GM12878 (cell line): ENCODE measurements around the gene ANKDD1B. TPM values are rescaled to one million over a fixed set of nuclear protein-coding genes. Genes with fewer than 3 reads are reported as not detected.
"Not testable (repeated sequence)": the region's sequence is repeated elsewhere in the genome, so short reads cannot be mapped to it uniquely, and the experiment has no call there.

Source experiments
- ATAC-seq: fragments of 200-7000 bp; cut with Tn5 transposase; 3 replicates; pipeline ENCODE4 v1.9.1; 2020; ENCODE audit warnings: mild to moderate bottlenecking, moderate library complexity
- BruUV-seq: library from RNA; stranded (reverse); fragments of 400-500 nt; replicated peaks from 2 replicates; lab custom pipeline; 2021; lab: Mats Ljungman, UMichigan
- CTCF ChIA-PET: fragments of 300-600 bp; sonication (Branson Sonifier 250); formaldehyde crosslinking; extraction: SDS; loops from one replicate; lab custom pipeline; 2021; ENCODE audit warnings: inconsistent platforms; lab: Yijun Ruan, JAX
- POLR2A ChIA-PET: fragments of 350-600 bp; formaldehyde crosslinking; extraction: SDS; loops from one replicate; lab custom pipeline; 2021; ENCODE audit warnings: inconsistent platforms; lab: Charles Lee
- RAD21 ChIA-PET: fragments of 300-600 bp; sonication (Branson Sonifier 250); formaldehyde crosslinking; loops from one replicate; lab custom pipeline; 2023; ENCODE audit warnings: antibody characterized with exemption; ENCODE audit not compliant: unreplicated experiment; lab: Charles Lee
- SMC1A ChIA-PET: fragments of 300-600 bp; sonication (Branson Sonifier 250); formaldehyde crosslinking; loops from one replicate; lab custom pipeline; 2023; ENCODE audit not compliant: unreplicated experiment, uncharacterized antibody; lab: Charles Lee
- DNase-seq: peaks from one replicate; pipeline ENCODE4 v3.0.0-alpha.2; 2011; ENCODE audit warnings: low read depth, low spot score
- FAIRE-seq: peaks from 3 replicates; lab custom pipeline; 2011; peaks lifted over from hg19 to GRCh38; lab: Jason Lieb, UNC
- H2AFZ ChIP-seq: 2 replicates; pipeline ENCODE4 v1.6.0; 2011; ENCODE audit warnings: low read depth, low read length, control low read depth; ENCODE audit not compliant: control insufficient read depth
- H3K27ac ChIP-seq: 2 replicates; pipeline ENCODE4 v1.5.1; 2011; ENCODE audit warnings: control low read depth; ENCODE audit not compliant: control insufficient read depth, insufficient read depth
- H3K27me3 ChIP-seq, 2 experiments: replicated peaks in 1 of 2; 2 replicates each; pipeline versions ENCODE4 v1.6.0 to v1.6.1; 2011; ENCODE audit warnings: low read length in 1 of 2; ENCODE audit not compliant: control insufficient read depth in 2 of 2, insufficient read depth in 2 of 2
- H3K36me3 ChIP-seq, 2 experiments: 2 replicates each; pipeline ENCODE4 v1.5.1; 2011; ENCODE audit warnings: low read length in 1 of 2; ENCODE audit not compliant: control insufficient read depth in 2 of 2, insufficient read depth in 2 of 2
- H3K4me1 ChIP-seq: 2 replicates; pipeline ENCODE4 v1.6.1; 2011; ENCODE audit warnings: mild to moderate bottlenecking, low read length, moderate library complexity, mixed read lengths; ENCODE audit not compliant: control insufficient read depth, insufficient read depth
- H3K4me2 ChIP-seq: 2 replicates; pipeline ENCODE4 v1.6.0; 2011; ENCODE audit warnings: control low read depth; ENCODE audit not compliant: control insufficient read depth, insufficient read depth
- H3K4me3 ChIP-seq: fragments of 200-600 bp; sonication (generic); 2 replicates; pipeline ENCODE4 v1.5.1; 2016
- H3K79me2 ChIP-seq: 2 replicates; pipeline ENCODE4 v1.6.0; 2011; ENCODE audit warnings: low read length; ENCODE audit not compliant: control insufficient read depth, insufficient read depth
- H3K9ac ChIP-seq: 2 replicates; pipeline ENCODE4 v1.8.0; 2011; ENCODE audit warnings: low read length, control low read depth, mixed read lengths; ENCODE audit not compliant: control insufficient read depth, insufficient read depth
- H3K9me3 ChIP-seq: replicated peaks from 3 replicates; pipeline ENCODE4 v1.5.1; 2011; ENCODE audit warnings: mild to moderate bottlenecking, low read length; ENCODE audit not compliant: control insufficient read depth, insufficient read depth
- H4K20me1 ChIP-seq: 2 replicates; pipeline ENCODE4 v1.6.0; 2011; ENCODE audit not compliant: control insufficient read depth, insufficient read depth
- BRCA1 ChIP-seq: IDR thresholded peaks from 2 replicates; pipeline ENCODE4 v1.6.1; 2011; ENCODE audit warnings: low read depth, low read length, improper control_type of control experiment
- CHD2 ChIP-seq: IDR thresholded peaks from 2 replicates; pipeline ENCODE4 v1.6.1; 2011; ENCODE audit warnings: low read depth, low read length, improper control_type of control experiment, borderline replicate concordance
- IKZF2 ChIP-seq, 2 experiments: fragments of 450-650 bp; IDR thresholded peaks; 2 replicates each; pipeline ENCODE4 v1.6.1; 2017; ENCODE audit warnings: mild to moderate bottlenecking in 2 of 2, moderate library complexity in 2 of 2
- PAX5 ChIP-seq: IDR thresholded peaks from 2 replicates; pipeline ENCODE4 v1.6.1; 2011; ENCODE audit warnings: low read depth, low read length, borderline replicate concordance
- RFX5 ChIP-seq: IDR thresholded peaks from 2 replicates; pipeline ENCODE4 v1.6.1; 2011; ENCODE audit warnings: low read depth, low read length, improper control_type of control experiment
- SRF ChIP-seq, 2 experiments: IDR thresholded peaks; 2 replicates each; pipeline ENCODE4 v1.6.1; 2011; ENCODE audit warnings: low read depth in 2 of 2, low read length in 2 of 2, mild to moderate bottlenecking in 1 of 2, moderate library complexity in 1 of 2
- USF2 ChIP-seq: IDR thresholded peaks from 2 replicates; pipeline ENCODE4 v1.6.1; 2011; ENCODE audit warnings: low read depth, low read length, improper control_type of control experiment, borderline replicate concordance
- ZBTB4 ChIP-seq: fragments of 450-650 bp; formaldehyde crosslinking; IDR thresholded peaks from 2 replicates; pipeline ENCODE4 v1.4.0; 2022; ENCODE audit warnings: mild to moderate bottlenecking, moderate library complexity
- WGBS: methylation state at CpG from one replicate; pipeline ENCODE4 v1.1.6; 2016; ENCODE audit warnings: low lambda C conversion rate; ENCODE audit not compliant: insufficient replicate concordance, insufficient coverage; ENCODE audit errors: missing lambda C conversion rate; 5-methylcytosine and 5-hydroxymethylcytosine counted together
- in situ Hi-C: fragments of 300-500 bp; cut with MboI; formaldehyde crosslinking; loops from 9 replicates; pipeline ENCODE4 v1.14.3; 2018; ENCODE audit warnings: mixed read lengths
- intact Hi-C: fragments of 100-400 bp; cut with micrococcal nuclease; formaldehyde crosslinking; loops from one replicate; pipeline ENCODE4 v1.14.2; 2022; ENCODE audit not compliant: unreplicated experiment
- polyA plus RNA-seq, 11 experiments: library from polyadenylated mRNA; depleted of rRNA in 4 of 11; unstranded in 6 of 11; stranded (reverse) in 5 of 11; fragments of >200 nt; fragmentation: Nextera tagmentation in 4 of 11; fragmentation: Illumina TruSeq in 1 of 11; extraction: Ambion mirVana in 4 of 11; extraction: Trizol in 1 of 11; gene quantifications; 1 replicate in 1 of 11; 2 replicates in 10 of 11; pipeline versions ENCODE4 v1.2.1 to v1.2.3, GENCODE V29; 2011 to 2016; ENCODE audit warnings: inconsistent platforms in 2 of 11, missing spikeins in 2 of 11, low read depth in 1 of 11
- total RNA-seq, 4 experiments: library from RNA; depleted of rRNA in 3 of 4; stranded (reverse); fragments of >200 nt in 3 of 4; fragmentation: Illumina TruSeq in 1 of 4; extraction: Trizol in 1 of 4; gene quantifications; 2 replicates each; pipeline versions ENCODE4 v1.2.1 to v1.2.3, GENCODE V29; 2013 to 2021

Gene ANKDD1B
- total and polyA plus RNA-seq, 10 of the 15 experiments (the other 5 are each of a cell fraction or from before 2014, with no cell fraction given) = 0.34 to 2.4 (median 0.80) TPM

GRCh38 chr5:75695472-75696351 lies 84.5 kb downstream of the ANKDD1B start:
- H3K4me1 ChIP-seq, ATAC-seq, FAIRE-seq, H3K9ac ChIP-seq, H3K4me3 ChIP-seq, BruUV-seq, H2AFZ ChIP-seq, H4K20me1 ChIP-seq, H3K27ac ChIP-seq, H3K27me3 ChIP-seq, intact Hi-C loops, CTCF ChIA-PET, H3K4me2 ChIP-seq, SMC1A ChIA-PET, in situ Hi-C loops, POLR2A ChIA-PET, H3K36me3 ChIP-seq, RAD21 ChIA-PET, H3K79me2 ChIP-seq, H3K9me3 ChIP-seq, DNase-seq: not testable (repeated sequence)
- 97% methylated on average over 22 of the region's 22 CpGs for WGBS

GRCh38 chr5:75701856-75702255 lies 90.6 kb downstream of the ANKDD1B start:
- in situ Hi-C loops = no loop called here
- Histone ChIP-seq H3K9ac (no peak overlapping the region), H3K4me1 (no peaks in the 10 kb centered on the region), H2AFZ (no peak overlapping the region), H3K36me3 (peaks cover 0 to 1% of the 10 kb centered on the region in 2 experiments; a peak in 2 of 4 replicates), H3K9me3 (no peaks in the 10 kb centered on the region), H3K79me2 (no peaks in the 10 kb centered on the region), H3K4me3 (no peak overlapping the region), H4K20me1 (no peaks in the 10 kb centered on the region), H3K4me2 (no peak overlapping the region), H3K27ac (no peak overlapping the region), H3K27me3 (no peaks in the 10 kb centered on the region)
- ChIA-PET POLR2A (no interaction called here), SMC1A (no interaction called here), RAD21 (no interaction called here), CTCF (no interaction called here)
- intact Hi-C loops = no loop called here
- 95% methylated on average over 4 of the region's 4 CpGs for WGBS
- no peak for ATAC-seq
- DNase-seq = no peak
- FAIRE-seq = no peak
- BruUV-seq = no TSS peak
- TF ChIP-seq PAX5 (no peak), ZBTB4 (CRISPR knock-in tag) (no peak), CHD2 (no peak), BRCA1 (no peak), RFX5 (no peak), SRF (IDR thresholded peaks at IDR 0.05; ENCODE audit: low read depth in 2 of 2, low read length in 2 of 2) (no peak), IKZF2 (IDR thresholded peaks at IDR 0.05) (no peak), USF2 (no peak)
